Measurements from ENCODE around the gene PKNOX2.

The PKNOX2 gene

GRCh38 chr11:125235071-125235471, 70.5 kb downstream of the PKNOX2 start:
- no peak overlapping the region for H3K4me3 ChIP-seq (replicated peaks in 1 of 2; ENCODE audit: low read depth in 2 of 2, low read length in 2 of 2)
- no peak for DNase-seq (ENCODE audit: low read depth in 2 of 2)
- no peak for TF ChIP-seq CTCF (IDR thresholded peaks at IDR 0.05; ENCODE audit: low read depth, low read length)

GRCh38 chr11:125236072-125236825, 71.7 kb downstream of the PKNOX2 start:
- no peak for TF ChIP-seq CTCF (IDR thresholded peaks at IDR 0.05; ENCODE audit: low read depth, low read length)
- no peak overlapping the region for H3K4me3 ChIP-seq (replicated peaks in 1 of 2; ENCODE audit: low read depth in 2 of 2, low read length in 2 of 2)
- DNase-seq (ENCODE audit: low read depth in 2 of 2): no peak

GRCh38 chr11:125239585-125240560, 75.3 kb downstream of the PKNOX2 start:
- DNase-seq (ENCODE audit: low read depth in 2 of 2): no peak
- H3K4me3 ChIP-seq (replicated peaks in 1 of 2; ENCODE audit: low read depth in 2 of 2, low read length in 2 of 2): no peak overlapping the region
- TF ChIP-seq CTCF (IDR thresholded peaks at IDR 0.05; ENCODE audit: low read depth, low read length): no peak

GRCh38 chr11:125241104-125241503, 76.6 kb downstream of the PKNOX2 start:
- no peak overlapping the region for H3K4me3 ChIP-seq (replicated peaks in 1 of 2; ENCODE audit: low read depth in 2 of 2, low read length in 2 of 2)
- peak in 1 of 2 donors; percentile 36 for DNase-seq (ENCODE audit: low read depth in 2 of 2)
- no peak for TF ChIP-seq CTCF (IDR thresholded peaks at IDR 0.05; ENCODE audit: low read depth, low read length)

GRCh38 chr11:125242141-125242775, 77.7 kb downstream of the PKNOX2 start:
- no peak for TF ChIP-seq CTCF (IDR thresholded peaks at IDR 0.05; ENCODE audit: low read depth, low read length)
- H3K4me3 ChIP-seq (replicated peaks in 1 of 2; ENCODE audit: low read depth in 2 of 2, low read length in 2 of 2): no peak overlapping the region

GRCh38 chr11:125244166-125244565, 79.6 kb downstream of the PKNOX2 start:
- H3K4me3 ChIP-seq (replicated peaks in 1 of 2; ENCODE audit: low read depth in 2 of 2, low read length in 2 of 2): no peak overlapping the region
- DNase-seq (ENCODE audit: low read depth in 2 of 2): no peak
- no peak for TF ChIP-seq CTCF (IDR thresholded peaks at IDR 0.05; ENCODE audit: low read depth, low read length)

More at GRCh38 chr11:125242141-125242775, 77.7 kb downstream of the PKNOX2 start:
- no peak for DNase-seq (ENCODE audit: low read depth in 2 of 2)

Measured in cardiac fibroblast (primary cell).